Left ventricle myocardium inferior (tissue), 1 donor: ENCODE data around the gene CASTOR1. TPM values are rescaled to one million over a fixed set of nuclear protein-coding genes. Genes with fewer than 3 reads are reported as not detected.
A peak's percentile ranks its signal among the peaks of the same experiment; 100 is the strongest.

Experiments used
- DNase-seq: peaks from one replicate; pipeline ENCODE4 v3.0.0-alpha.2; 2020
- H3K27ac ChIP-seq: fragments of 200-600 bp; replicated peaks from 2 replicates; pipeline ENCODE4 v1.8.0; 2021
- H3K27me3 ChIP-seq: fragments of 200-600 bp; 2 replicates; pipeline ENCODE4 v1.8.0; 2021; ENCODE audit warnings: low read depth
- H3K36me3 ChIP-seq: fragments of 200-600 bp; 2 replicates; pipeline ENCODE4 v1.8.0; 2021
- H3K4me1 ChIP-seq: fragments of 200-600 bp; 2 replicates; pipeline ENCODE4 v1.8.0; 2021
- H3K4me3 ChIP-seq: fragments of 200-600 bp; 2 replicates; pipeline ENCODE4 v1.8.0; 2021; ENCODE audit warnings: mild to moderate bottlenecking, moderate library complexity
- H3K9me3 ChIP-seq: fragments of 200-600 bp; replicated peaks from 2 replicates; pipeline ENCODE4 v1.8.0; 2021
- intact Hi-C: fragments of 100-400 bp; cut with micrococcal nuclease; formaldehyde crosslinking; loops from one replicate; pipeline ENCODE4 v1.11.0; 2022
- total RNA-seq: library from RNA; stranded (reverse); fragmentation: NEBNext Ultra II Directional; extraction: Animal tissue kit (Norgen Biotek cat#: 25700); gene quantifications from one replicate; pipeline ENCODE4 v1.2.1, GENCODE V29; 2021
- TF ChIP-seq, protein P1 (sequence below): fragments of 200-600 bp; IDR thresholded peaks from 2 replicates; pipeline ENCODE4 v1.8.0; 2021; ENCODE audit warnings: antibody characterized with exemption, mild to moderate bottlenecking, borderline replicate concordance
- donor health status: DM: no; HTN: yes; CAD: no; lungs with severe emphysema.

Gene CASTOR1
- total RNA-seq, 1 donor from 2014 or later = 6.5 TPM

DNA sequence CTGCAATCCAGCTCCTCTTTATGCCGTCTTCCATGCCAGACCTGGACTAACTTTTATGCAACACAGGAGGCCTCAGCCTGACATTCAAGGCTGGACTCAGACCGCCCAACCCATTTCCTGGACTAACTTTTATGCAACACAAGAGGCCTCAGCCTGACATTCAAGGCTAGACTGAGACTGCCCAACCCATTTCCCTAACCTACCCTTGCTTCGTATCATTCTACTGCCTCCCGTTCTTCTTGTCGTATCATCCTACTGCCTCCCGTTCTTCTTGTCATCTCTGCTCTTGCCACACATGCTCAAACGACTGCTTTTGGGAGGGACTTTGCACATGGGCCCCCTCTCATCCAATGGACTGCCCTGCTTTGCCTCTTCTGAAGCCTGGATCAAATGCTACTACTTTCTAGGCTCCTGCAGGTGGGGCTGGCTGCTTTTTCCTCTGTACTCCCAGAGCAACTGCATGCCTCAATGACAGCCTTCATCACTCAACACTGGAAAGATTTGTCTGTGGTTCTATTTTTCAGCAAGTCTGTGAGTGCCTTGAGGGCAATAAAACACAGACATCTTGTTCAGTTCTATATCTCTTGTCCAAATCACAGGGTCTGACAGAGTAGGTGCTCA lies 29.6 kb upstream of the CASTOR1 start:
- Histone ChIP-seq H3K4me1 (peaks cover 100% of the 10 kb centered on the region), H3K4me3 (no peak overlapping the region), H3K36me3 (no peaks in the 10 kb centered on the region), H3K9me3 (no peaks in the 10 kb centered on the region), H3K27ac (peak overlapping the region; percentile 75), H3K27me3 (no peaks in the 10 kb centered on the region)
- DNase-seq = peak; percentile 11
- intact Hi-C loops = no loop called here
- TF ChIP-seq, protein P1, sequence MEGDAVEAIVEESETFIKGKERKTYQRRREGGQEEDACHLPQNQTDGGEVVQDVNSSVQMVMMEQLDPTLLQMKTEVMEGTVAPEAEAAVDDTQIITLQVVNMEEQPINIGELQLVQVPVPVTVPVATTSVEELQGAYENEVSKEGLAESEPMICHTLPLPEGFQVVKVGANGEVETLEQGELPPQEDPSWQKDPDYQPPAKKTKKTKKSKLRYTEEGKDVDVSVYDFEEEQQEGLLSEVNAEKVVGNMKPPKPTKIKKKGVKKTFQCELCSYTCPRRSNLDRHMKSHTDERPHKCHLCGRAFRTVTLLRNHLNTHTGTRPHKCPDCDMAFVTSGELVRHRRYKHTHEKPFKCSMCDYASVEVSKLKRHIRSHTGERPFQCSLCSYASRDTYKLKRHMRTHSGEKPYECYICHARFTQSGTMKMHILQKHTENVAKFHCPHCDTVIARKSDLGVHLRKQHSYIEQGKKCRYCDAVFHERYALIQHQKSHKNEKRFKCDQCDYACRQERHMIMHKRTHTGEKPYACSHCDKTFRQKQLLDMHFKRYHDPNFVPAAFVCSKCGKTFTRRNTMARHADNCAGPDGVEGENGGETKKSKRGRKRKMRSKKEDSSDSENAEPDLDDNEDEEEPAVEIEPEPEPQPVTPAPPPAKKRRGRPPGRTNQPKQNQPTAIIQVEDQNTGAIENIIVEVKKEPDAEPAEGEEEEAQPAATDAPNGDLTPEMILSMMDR = peak; percentile 23

DNA sequence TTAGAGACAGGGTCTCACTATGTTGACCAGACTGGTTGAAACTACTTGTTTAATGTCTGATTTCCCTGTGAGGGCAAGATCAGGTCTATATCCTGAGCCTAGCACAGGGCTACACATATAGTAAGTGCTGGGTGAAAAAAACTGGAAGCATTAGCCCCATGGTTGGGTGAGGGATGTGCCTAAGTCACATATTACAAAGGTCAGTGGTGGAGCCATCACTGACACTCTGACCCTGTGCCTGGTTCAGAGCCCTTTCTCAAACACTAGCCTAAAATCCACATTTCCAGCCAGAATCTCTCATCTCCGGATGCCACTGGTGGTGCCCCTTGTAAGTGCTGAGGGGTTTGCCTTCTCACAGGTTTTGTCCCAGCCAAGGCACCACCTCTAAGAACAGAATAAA lies 28.5 kb upstream of the CASTOR1 start:
- peak overlapping the region; percentile 75 for H3K27ac ChIP-seq
- intact Hi-C loops = no loop called here
- peaks cover 98% of the 10 kb centered on the region for H3K4me1 ChIP-seq
- H3K36me3 ChIP-seq = no peaks in the 10 kb centered on the region
- no peak for DNase-seq
- no peaks in the 10 kb centered on the region for H3K9me3 ChIP-seq
- TF ChIP-seq, protein P1 = no peak
- no peaks in the 10 kb centered on the region for H3K27me3 ChIP-seq
- no peak overlapping the region for H3K4me3 ChIP-seq

DNA sequence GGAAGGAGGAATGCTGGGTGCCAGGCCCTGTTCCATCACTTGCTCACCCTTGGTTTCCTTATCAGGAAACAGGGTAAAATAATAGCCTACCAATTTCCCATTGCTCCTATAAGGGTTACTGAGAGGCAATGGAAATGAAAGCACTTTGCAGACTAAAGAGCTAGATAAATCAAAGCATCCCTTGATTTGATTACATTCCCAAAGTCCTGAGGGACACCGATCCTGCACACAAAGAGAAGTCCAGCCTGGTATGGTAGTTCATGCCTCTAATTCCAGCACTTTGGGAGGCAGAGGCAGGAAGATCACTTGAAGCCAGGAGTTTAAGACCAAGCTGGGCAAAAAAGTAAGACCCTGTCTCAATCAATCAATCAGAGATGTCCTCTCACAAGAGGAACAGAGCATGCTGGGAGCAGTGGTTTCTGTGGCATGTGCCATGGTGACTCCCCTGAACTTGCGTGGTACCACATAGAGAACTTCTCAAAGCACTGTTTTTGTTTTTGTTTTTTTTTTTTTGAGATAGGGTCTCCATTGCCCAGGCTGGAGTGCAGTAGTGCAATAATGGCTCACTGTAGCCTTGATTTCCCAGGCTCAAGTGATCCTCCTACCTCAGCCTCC lies 26.8 kb upstream of the CASTOR1 start:
- Histone ChIP-seq H3K4me1 (peaks cover 98% of the 10 kb centered on the region), H3K36me3 (no peaks in the 10 kb centered on the region), H3K4me3 (no peak overlapping the region), H3K9me3 (no peaks in the 10 kb centered on the region), H3K27ac (peak overlapping the region; percentile 36), H3K27me3 (no peaks in the 10 kb centered on the region)
- intact Hi-C loops = no loop called here
- DNase-seq = no peak
- TF ChIP-seq, protein P1 = no peak

DNA sequence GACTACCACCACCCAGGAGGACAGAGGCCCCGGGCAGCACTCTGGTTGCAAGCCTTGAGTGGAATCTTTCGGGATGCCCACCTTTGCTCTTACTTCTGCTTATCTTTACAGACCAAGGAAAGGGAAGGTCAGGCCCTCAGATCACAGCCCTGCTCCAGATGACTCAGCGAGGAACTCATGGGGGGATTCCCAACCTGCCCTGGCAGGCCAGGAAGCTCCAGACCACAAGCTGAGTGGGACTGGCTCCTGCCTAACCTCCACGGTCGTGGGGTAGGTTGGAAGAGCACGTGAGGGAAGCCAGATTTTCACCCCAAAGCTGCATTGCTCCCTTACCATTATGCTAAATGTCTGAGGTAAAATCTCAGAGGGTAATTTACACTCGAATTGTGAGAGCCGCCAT lies 25.6 kb upstream of the CASTOR1 start:
- Histone ChIP-seq H3K4me1 (peaks cover 98% of the 10 kb centered on the region), H3K27ac (peak overlapping the region; percentile 36)
- intact Hi-C loops = no loop called here

DNA sequence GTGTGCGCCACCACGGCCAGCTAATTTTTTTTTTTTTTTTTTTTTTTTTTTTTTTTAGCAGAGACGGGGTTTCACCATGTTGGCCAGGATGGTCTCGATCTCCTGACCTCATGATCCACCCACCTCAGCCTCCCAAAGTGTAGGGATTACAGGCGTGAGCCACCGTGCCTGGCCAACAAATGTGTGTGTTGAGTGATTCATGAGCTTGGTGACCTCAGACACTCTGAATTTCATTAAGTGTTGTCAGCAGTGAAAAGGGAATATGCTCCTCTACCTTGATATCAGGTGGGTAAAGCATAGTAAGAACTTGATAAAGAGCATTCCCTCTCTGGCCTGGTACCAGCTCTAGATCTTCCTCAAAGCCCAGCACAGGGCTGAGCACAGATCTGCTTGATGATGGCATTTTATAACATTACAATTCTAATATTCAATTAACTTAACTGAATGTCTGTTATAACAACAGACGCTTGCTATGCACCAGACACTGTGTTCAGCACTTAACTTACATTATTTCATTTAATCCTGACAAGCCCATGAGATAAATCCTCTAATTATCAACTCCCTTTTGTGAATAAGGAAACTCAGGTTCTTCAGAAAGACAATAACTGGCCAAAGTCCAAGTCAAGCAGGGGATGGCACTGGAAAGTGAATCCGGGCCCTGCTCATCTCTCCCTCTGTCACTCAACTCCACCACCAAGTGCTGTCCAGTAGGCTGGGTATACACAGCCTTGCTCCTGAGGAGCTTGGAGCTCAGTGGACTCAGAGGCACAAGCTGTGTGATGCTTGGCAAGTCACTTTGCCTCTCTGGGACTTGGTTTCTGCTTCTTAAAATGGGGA lies 24.4 kb upstream of the CASTOR1 start:
- peaks cover 98% of the 10 kb centered on the region for H3K4me1 ChIP-seq
- intact Hi-C loops = no loop called here
- H3K36me3 ChIP-seq = no peaks in the 10 kb centered on the region
- TF ChIP-seq, protein P1 = no peak
- no peak overlapping the region for H3K4me3 ChIP-seq
- H3K27ac ChIP-seq = peak overlapping the region; percentile 36
- no peak for DNase-seq
- H3K27me3 ChIP-seq = no peaks in the 10 kb centered on the region
- no peaks in the 10 kb centered on the region for H3K9me3 ChIP-seq

More for the DNA sequence above, 25.6 kb upstream of the CASTOR1 start:
- DNase-seq = no peak
- no peaks in the 10 kb centered on the region for H3K9me3 ChIP-seq
- no peaks in the 10 kb centered on the region for H3K36me3 ChIP-seq
- H3K27me3 ChIP-seq = no peaks in the 10 kb centered on the region
- TF ChIP-seq, protein P1 = no peak
- H3K4me3 ChIP-seq = no peak overlapping the region
